Putamen (tissue), 1 donor: ENCODE measurements around the gene KRTAP20-3.

Experiments used
- DNase-seq: peaks from one replicate; pipeline ENCODE4 v3.0.0-alpha.2; 2016; ENCODE audit warnings: low spot score

KRTAP20-3 gene

DNA sequence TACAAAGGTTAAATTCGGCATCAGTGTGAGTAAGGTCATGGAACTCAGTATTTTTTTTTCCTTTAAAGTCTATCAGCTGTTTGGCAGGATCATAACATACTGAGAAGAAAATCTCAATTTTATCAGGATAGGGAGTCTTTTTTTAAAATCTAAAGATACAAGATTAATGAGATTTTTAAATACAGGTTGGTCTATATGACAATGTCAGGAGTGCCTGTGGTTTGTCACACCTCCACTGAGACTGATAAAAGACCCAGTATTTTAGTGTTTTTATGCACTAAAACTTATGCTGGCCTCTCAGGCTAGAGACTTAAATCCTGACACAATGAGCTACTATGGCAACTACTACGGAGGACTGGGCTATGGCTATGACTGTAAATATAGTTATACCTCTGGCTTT lies at the start of gene KRTAP20-3:
TSS of gene KRTAP20-3 (plus strand) at position 301 of the 400 bp plus-strand sequence.
- DNase-seq: no peak

DNA sequence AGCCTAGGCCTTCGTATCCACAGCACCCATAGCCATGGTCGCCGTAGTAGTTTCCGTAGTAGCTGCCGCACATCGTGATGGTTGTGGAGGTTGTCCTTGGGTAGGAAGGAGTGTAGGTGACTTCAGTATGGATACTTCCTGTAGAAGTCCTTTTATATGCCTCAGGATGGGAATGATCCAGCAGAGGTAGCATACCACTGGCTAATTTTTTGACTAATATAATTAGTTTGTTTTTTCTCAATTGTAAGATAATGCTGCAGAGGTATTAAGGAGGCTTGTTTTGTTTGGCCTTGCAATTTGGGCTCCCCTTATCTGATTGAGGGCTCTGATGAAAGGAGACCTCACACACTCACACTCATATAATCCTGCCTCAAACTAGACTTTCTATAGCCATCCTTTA lies 43.9 kb upstream of the KRTAP20-3 start, which contains the start of gene KRTAP6-2:
TSS of gene KRTAP6-2 (minus strand) at position 101 of the 400 bp plus-strand sequence. CDS start at position 73, 28 bp downstream.
- no peak for DNase-seq

DNA sequence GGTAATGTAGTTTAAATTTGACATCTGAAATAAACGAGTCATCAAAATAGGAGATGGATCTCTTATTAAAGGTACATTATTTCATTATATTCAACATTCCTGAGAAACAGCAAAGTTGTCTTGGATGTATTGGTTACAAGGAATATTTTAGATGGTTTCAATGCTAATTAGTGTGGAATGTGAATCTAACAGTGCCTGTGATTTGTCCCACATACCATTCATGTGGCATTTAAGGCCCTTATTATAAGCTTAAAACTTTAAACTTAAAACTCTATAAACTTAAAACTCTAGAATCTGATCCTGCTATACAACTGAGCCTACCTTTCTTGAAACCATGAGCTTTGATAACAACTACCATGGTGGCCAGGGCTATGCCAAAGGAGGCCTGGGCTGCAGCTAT lies 41.9 kb upstream of the KRTAP20-3 start, which contains the start of gene KRTAP22-1:
TSS of gene KRTAP22-1 (plus strand) at position 301 of the 400 bp plus-strand sequence.
- no peak for DNase-seq

- no peak for DNase-seq
These were observed 36.7 kb upstream of the KRTAP20-3 start for GRCh38 chr21:30605968-30606367.

DNA sequence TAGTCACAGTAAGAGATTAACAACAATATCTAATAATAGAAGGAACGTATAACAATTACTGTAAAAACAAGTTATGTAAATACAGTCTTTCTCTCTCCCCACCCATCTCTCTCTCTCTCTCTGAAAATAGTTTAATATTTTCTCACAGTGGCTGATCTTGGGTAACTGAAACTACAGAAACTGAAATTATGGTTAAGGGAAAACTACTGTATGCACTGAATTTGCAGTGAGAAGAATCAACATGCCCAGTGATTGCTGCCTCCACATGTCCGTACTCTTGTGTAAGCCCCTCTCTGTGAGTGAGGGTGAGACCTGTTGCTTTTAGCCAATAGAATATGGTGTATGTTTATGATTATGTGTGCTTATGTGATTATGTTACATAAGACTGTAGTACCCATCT lies 30.5 kb upstream of the KRTAP20-3 start:
- no peak for DNase-seq

DNA sequence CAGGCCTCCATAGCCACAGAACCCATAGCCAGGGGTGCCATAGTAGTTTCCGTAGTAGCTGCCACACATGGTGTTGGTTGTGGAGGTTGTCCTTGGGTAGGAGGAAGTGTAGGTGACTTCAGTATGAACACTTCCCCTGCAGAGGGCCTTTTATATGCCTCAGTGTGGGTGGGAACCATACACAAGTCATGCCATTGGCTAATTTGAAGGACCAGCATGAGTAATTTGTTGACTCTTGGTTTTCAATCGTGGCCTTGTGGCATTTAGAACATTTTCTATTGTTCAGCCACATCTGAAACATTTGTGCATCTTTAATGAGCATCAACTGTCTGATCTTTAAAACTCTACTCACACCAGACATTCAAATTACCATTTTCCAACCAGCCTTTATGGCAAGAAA lies 28.8 kb upstream of the KRTAP20-3 start, which contains the start of gene KRTAP6-1:
TSS of gene KRTAP6-1 (minus strand) at position 95 of the 400 bp plus-strand sequence. CDS start at position 69, 26 bp downstream.
- DNase-seq: no peak

DNA sequence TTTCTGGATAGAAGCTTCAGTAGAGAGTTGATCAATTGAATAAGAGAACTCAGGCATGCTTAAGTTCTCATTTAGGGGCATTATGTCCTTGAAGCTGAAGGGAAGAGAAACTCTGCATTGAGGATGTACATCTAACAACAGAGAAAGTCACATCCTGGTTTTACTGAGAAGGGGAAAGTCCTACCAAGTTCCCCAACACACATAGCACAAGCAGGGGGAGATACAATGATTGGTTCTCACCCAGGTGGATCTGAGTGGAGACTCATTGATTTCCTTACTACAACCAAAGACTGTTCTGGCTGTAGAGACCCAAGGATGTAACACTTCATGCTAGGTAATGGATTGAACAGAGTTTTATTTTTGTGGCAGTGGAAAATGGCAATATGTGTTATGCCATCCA lies 27.5 kb upstream of the KRTAP20-3 start:
- no peak for DNase-seq

- no peak for DNase-seq
These were observed 26.5 kb upstream of the KRTAP20-3 start, which contains the start of gene KRTAP20-1 for GRCh38 chr21:30616125-30616524. TSS of gene KRTAP20-1 (plus strand) at chr21:30616425. CDS start at chr21:30616455, 30 bp downstream.

DNA sequence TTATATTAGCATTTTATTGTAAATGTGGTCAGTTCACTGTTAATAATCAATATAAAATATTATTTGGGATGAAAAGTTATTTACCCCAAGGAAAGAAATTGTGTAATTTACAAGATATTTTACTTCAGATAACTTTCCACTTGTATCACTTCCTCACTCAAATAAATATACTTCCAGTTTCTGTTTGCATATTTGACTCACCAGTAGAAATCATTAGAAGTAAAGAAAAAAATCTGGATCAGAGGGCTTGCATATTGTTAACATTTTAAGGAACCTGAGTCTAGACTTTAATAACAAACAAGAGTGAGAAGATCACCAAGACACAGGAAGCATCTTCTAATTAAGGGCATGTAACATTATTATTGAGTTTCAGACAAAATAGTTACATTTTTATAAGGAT lies 22.6 kb upstream of the KRTAP20-3 start:
- no peak for DNase-seq

DNA sequence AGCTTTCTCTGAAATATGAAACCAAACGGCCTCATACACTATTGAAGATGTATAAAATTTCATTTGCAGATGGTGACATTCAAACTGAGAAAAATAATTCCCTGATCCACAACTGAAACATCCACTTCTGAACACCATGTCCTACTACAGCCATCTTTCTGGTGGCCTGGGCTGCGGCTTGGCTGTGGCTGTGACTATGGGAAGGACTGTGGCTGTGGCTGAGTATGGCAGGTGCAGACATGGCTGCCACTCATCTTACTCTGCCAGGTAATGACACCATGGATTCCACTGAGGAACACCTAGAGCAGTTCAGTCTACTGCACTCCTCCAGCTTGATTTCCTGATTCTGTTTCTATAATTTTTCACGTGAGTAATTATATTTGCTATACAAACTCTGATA lies 22.1 kb upstream of the KRTAP20-3 start, which contains the start of gene KRTAP20-4:
TSS of gene KRTAP20-4 (plus strand) at position 106 of the 400 bp plus-strand sequence.
- DNase-seq: no peak

DNA sequence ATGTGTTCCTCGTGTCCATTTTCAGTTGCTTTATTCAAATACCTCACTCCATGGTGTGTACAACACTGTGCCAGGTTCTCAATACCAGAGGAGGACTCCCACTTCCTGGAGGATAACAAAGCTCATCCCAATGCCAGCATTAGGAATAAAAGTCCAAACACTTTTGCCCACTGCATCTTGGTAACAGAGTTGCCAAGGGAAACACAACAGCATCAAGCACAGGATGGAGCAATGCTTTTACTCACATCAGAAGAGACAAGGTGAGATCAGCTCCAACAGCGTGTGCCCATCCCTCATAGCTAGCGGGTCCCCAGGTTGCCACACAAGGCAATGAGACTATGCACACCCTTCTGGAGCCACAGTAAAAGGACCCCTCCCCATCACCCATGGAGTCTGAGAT lies 19.3 kb upstream of the KRTAP20-3 start:
- no peak for DNase-seq

DNA sequence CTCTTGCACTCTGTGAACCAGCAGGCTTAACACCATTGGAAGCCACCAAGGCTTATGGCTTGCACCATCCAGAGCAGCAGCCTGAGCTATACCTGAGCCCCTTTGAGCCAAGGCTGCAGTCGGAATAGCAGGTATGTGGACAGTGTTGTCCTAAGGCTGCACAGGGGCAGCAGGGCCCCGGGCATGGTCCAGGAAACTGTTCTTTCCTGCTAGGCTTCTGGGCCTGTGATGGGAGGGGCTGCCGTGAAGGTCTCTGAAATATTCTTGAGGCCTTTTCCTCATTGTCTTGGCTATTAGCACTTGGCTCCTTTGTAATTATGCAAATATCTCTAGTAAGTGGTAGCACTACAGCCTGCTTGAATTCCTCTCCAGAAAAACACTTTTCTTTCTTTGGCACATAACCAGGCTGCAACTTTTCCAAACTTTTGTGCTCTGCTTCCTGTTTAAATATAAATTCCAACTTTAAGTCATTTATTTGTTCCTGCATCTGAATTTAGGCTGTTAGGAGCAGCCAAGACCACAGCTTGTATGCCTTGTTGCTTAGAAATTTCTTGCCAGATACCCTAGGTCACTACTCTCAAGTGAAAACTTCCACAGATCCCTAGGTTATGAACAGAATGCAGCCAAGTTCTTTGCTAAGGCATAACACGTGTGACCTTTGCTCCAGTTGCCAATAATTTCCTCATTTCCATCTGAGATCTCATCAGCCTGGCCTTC lies 17.1 kb upstream of the KRTAP20-3 start:
- DNase-seq: no peak

DNA sequence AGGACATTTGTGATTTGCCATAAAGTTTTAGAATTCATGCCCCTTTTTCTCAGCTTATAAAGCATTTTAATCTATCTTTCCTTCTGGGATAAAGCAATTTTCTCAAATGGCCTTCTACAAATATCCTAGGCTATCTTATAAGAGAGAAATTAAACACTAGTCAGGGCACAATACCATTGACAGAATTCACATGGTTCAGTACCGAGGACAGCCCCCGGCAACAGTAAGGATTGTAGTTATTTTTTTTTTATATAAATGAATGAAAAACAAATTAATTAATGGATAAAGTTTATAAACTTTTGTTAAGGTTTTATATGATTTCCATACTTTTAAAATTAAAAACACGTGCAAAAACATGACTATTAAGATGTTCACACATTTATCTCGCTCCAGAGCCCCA lies 14.6 kb upstream of the KRTAP20-3 start:
- no peak for DNase-seq

- no peak for DNase-seq
These were observed 13.5 kb upstream of the KRTAP20-3 start for GRCh38 chr21:30629200-30629599.

DNA sequence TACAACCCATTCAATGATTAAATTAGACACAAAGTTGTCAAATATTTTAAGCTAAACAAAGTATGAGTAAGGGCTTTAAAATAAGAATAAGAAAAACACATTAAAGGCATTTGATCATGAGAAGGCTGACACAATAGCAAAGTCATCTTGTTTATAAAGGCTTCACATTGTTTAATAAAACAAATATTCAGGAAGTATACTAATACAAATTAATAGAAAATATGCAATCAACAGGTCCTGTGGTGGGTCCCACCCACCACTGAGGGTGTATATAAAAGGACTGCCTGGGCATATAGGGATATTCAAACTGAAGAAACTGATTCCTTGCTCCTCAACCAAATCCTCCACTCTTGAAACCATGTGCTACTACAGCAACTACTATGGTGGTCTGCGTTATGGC lies 7.8 kb upstream of the KRTAP20-3 start, which contains the start of gene KRTAP20-2:
TSS of gene KRTAP20-2 (plus strand) at position 301 of the 400 bp plus-strand sequence. CDS start at position 359, 58 bp downstream.
- DNase-seq: no peak

- DNase-seq: no peak
These were observed 4.0 kb upstream of the KRTAP20-3 start for GRCh38 chr21:30638686-30639085.

DNA sequence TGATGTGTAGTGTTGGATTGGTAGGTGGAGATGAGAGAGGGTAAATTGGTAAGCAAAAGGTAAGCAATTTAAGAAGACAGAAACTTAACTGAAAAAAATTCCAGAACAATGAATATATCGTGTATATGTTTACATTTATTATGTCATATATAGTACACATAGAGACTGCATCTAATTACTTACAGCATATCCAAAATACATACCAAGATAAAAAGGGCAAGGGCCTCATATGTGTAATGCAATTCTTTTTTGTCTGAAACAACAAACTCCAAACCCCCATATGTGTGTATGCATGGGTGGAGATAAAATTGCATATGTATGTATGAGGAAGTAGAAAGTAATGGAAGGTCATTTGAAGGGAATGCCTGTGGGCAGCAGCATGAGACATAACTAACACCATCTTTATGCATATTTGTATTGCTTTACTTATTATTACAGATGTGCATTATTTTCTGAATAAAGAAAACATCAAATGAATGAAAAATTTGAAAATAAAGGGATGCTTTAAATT lies 4.3 kb downstream of the KRTAP20-3 start:
- no peak for DNase-seq

DNA sequence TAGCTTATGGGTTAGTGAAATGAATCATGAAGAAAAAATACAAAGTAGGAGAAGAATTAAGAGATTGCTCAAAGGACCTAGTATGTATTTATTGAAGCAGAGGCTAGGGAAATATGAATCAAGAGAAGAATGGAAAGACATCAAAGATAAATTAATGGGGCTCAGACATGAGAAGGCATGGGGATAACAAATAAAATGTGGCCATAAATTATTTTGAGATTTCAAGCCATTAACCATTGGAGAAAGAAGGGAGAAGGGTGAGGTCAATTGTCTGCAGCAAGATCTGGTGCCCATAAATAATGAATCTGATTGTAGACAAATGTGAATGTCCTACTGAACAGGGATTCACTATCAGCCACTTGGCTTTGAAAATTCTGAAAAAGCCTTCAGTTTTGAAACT lies 10.2 kb downstream of the KRTAP20-3 start:
- no peak for DNase-seq

DNA sequence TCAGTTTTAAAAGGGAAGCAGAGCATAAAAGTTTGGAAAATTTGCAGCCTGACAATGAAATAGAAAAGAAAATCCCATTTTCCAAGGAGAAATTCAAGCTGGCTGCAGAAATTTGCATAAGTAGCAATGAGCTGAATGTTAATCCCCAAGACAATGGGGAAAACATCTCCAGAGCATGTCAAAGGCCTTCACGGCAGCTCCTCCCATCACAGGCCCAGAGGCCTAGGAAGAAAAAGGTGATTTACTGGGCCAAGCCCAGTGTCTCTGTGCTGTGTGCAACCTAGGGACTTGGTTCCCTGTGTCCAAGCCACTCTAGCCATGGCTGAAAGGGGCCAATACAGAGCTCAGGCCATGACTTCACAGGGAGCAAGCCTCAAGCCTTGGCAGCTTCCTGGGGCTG lies 26.1 kb downstream of the KRTAP20-3 start:
- DNase-seq: no peak

DNA sequence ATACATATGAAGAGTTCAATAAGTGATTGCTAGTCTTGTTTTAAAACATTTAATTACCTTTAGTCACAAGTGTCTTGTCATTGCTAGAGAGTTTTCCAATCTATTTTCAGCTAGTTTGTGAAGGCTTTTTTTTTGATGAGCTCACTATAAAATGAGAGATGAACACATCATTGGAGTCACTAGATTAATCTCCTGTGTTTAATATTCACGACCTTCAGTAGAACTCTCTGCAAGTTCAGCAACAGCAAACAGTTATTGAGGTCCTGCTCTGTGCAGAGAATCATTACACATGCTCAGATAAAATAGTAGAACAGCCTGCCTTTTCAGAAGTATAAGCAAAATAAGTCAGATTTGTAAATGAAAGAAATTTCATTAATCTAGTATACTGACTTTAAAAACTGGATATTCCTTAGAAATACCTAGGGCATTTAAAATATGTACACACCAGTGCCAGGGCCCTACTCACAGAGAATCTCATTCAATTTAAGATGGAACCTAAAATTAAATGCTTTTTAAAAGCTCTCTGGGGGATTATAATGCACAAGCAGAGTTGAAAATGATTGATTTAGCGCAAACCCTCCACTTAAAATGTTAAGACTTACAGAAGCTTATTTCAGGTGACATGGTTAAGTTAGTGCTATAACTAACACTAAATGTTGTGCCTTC lies 30.5 kb downstream of the KRTAP20-3 start:
- no peak for DNase-seq

- DNase-seq: peak; percentile 78
These were observed 31.6 kb downstream of the KRTAP20-3 start for GRCh38 chr21:30674312-30674711.

GRCh38 chr21:30676737-30677136 lies 34.1 kb downstream of the KRTAP20-3 start:
- no peak for DNase-seq

- no peak for DNase-seq
These were observed 37.9 kb downstream of the KRTAP20-3 start for GRCh38 chr21:30680586-30680985.
